Measurements from ENCODE around the gene SLC12A7. TPM values are rescaled to one million over a fixed set of nuclear protein-coding genes. Genes with fewer than 3 reads are reported as not detected.

SLC12A7 gene
- total RNA-seq, 6 experiments from 2014 or later = 38.9 to 65.2 (median 53.3) TPM

GRCh38 chr5:1090538-1090937 lies 21.3 kb downstream of the SLC12A7 start:
- no peaks in the 10 kb centered on the region for H3K9me3 ChIP-seq
- peak in 1 of 3 donors; percentile 53 for DNase-seq
- peaks cover 0 to 37% (median 16%) of the 10 kb centered on the region in 4 donors for H3K4me1 ChIP-seq
- H3K27me3 ChIP-seq = no peaks in the 10 kb centered on the region
- intact Hi-C loops (cut with DNase I) = no loop called here
- TF ChIP-seq POLR2A (IDR thresholded peaks at IDR 0.05) = no peak
- no peak overlapping the region for H3K4me3 ChIP-seq
- H3K36me3 ChIP-seq = peaks cover 0 to 63% (median 17%) of the 10 kb centered on the region in 4 donors
- 20% methylated on average over 1 of the region's 16 CpGs for WGBS (ENCODE audit: insufficient coverage, low coverage, low lambda C conversion rate, missing lambda C conversion rate)
- H3K27ac ChIP-seq = peak overlapping the region; percentile 43 to 67 (median 63)
- ATAC-seq = peak; percentile 1 to 23 (median 8)

- WGBS (ENCODE audit: insufficient coverage, low coverage, low lambda C conversion rate, missing lambda C conversion rate) = 6% methylated on average over 7 of the region's 15 CpGs
- Histone ChIP-seq H3K4me1 (peaks cover 0 to 37% (median 16%) of the 10 kb centered on the region in 4 donors), H3K27ac (peak overlapping the region; percentile 43 to 67 (median 63)), H3K4me3 (no peak overlapping the region), H3K9me3 (no peaks in the 10 kb centered on the region), H3K27me3 (no peaks in the 10 kb centered on the region), H3K36me3 (peaks cover 0 to 70% (median 23%) of the 10 kb centered on the region in 4 donors)
- peak; percentile 62 to 82 (median 79) for DNase-seq
- intact Hi-C loops (cut with DNase I) = no loop called here
- peak; percentile 51 to 67 (median 58) for ATAC-seq
- TF ChIP-seq CTCF (IDR thresholded peaks at IDR 0.05) = no peak
- TF ChIP-seq POLR2A (IDR thresholded peaks at IDR 0.05) = no peak
Measured at GRCh38 chr5:1089621-1090040, 22.2 kb downstream of the SLC12A7 start.

- TF ChIP-seq POLR2A (IDR thresholded peaks at IDR 0.05) (no peak), CTCF (IDR thresholded peaks at IDR 0.05) (no peak)
- Histone ChIP-seq H3K36me3 (peaks cover 0 to 75% (median 26%) of the 10 kb centered on the region in 4 donors), H3K27me3 (no peaks in the 10 kb centered on the region), H3K4me1 (peaks cover 0 to 37% (median 16%) of the 10 kb centered on the region in 4 donors), H3K9me3 (no peaks in the 10 kb centered on the region), H3K27ac (peak overlapping the region in 2 of 3 donors; percentile 63 to 67), H3K4me3 (no peak overlapping the region)
- no peak for DNase-seq
- intact Hi-C loops (cut with DNase I) = no loop called here
- no peak for ATAC-seq
- WGBS (ENCODE audit: insufficient coverage, low coverage, low lambda C conversion rate, missing lambda C conversion rate) = 49% methylated on average over 2 of the region's 11 CpGs
Measured at GRCh38 chr5:1089146-1089545, 22.7 kb downstream of the SLC12A7 start.

- no peaks in the 10 kb centered on the region for H3K9me3 ChIP-seq
- TF ChIP-seq POLR2A (IDR thresholded peaks at IDR 0.05) (no peak), CTCF (IDR thresholded peaks at IDR 0.05) (no peak)
- peaks cover 0 to 33% (median 16%) of the 10 kb centered on the region in 4 donors for H3K4me1 ChIP-seq
- DNase-seq (no peak), ATAC-seq (no peak)
- H3K27ac ChIP-seq = peak overlapping the region in 1 of 3 donors; percentile 67
- H3K36me3 ChIP-seq = peaks cover 0 to 78% (median 28%) of the 10 kb centered on the region in 4 donors
- no peaks in the 10 kb centered on the region for H3K27me3 ChIP-seq
- intact Hi-C loops (cut with DNase I) = no loop called here
- WGBS (ENCODE audit: insufficient coverage, low coverage, low lambda C conversion rate, missing lambda C conversion rate) = no CpG with 5 or more reads among the region's 30 CpGs
- H3K4me3 ChIP-seq = no peak overlapping the region
Measured at GRCh38 chr5:1088726-1089125, 23.1 kb downstream of the SLC12A7 start.

GRCh38 chr5:1088031-1088430 lies 23.8 kb downstream of the SLC12A7 start:
- Histone ChIP-seq H3K4me3 (no peak overlapping the region), H3K4me1 (peaks cover 0 to 27% (median 12%) of the 10 kb centered on the region in 4 donors), H3K27ac (no peak overlapping the region), H3K27me3 (no peaks in the 10 kb centered on the region), H3K36me3 (peaks cover 0 to 79% (median 34%) of the 10 kb centered on the region in 4 donors), H3K9me3 (no peaks in the 10 kb centered on the region)
- WGBS (ENCODE audit: insufficient coverage, low coverage, low lambda C conversion rate, missing lambda C conversion rate) = 88% methylated on average over 9 of the region's 26 CpGs
- no peak for TF ChIP-seq POLR2A (IDR thresholded peaks at IDR 0.05)
- TF ChIP-seq CTCF (IDR thresholded peaks at IDR 0.05) = no peak
- ATAC-seq (no peak), DNase-seq (no peak)
- intact Hi-C loops (cut with DNase I) = no loop called here

Data from right lobe of liver (tissue), 6 donors.